Measurements from ENCODE around the gene PIH1D2. TPM values are rescaled to one million over a fixed set of nuclear protein-coding genes. Genes with fewer than 3 reads are reported as not detected.
"Not testable (repeated sequence)": the region's sequence is repeated elsewhere in the genome, so short reads cannot be mapped to it uniquely, and the experiment has no call there.

Gene PIH1D2
- total and polyA plus RNA-seq, 2 of the 8 experiments (the other 6 are each of a cell fraction or from before 2014, with no cell fraction given) = 0.53 to 0.73 TPM

- H2BK12ac ChIP-seq (ENCODE audit: low read depth, low read length); H2BK5ac ChIP-seq (ENCODE audit: low read depth, low read length); FAIRE-seq; H3K9me3 ChIP-seq (ENCODE audit: insufficient read depth in 2 of 2, low read depth in 1 of 2, low read length in 1 of 2); H3K23me2 ChIP-seq (ENCODE audit: low read depth, low read length); H3K56ac ChIP-seq (replicated peaks; ENCODE audit: insufficient read length, low read depth, low read length); H3K4me1 ChIP-seq (replicated peaks in 1 of 4; ENCODE audit: control insufficient read depth in 3 of 4, insufficient read depth in 4 of 4, low read length in 3 of 4); H3K4me2 ChIP-seq (ENCODE audit: insufficient read depth in 1 of 2, low read depth in 2 of 2, low read length in 2 of 2); H2AK5ac ChIP-seq (ENCODE audit: low read depth, low read length); H3K27ac ChIP-seq (ENCODE audit: low read depth, low read length); H3K27me3 ChIP-seq (replicated peaks in 1 of 4; ENCODE audit: control insufficient read depth in 3 of 4, extremely low read depth in 1 of 4, insufficient read depth in 3 of 4, low read length in 3 of 4); H3K79me1 ChIP-seq (ENCODE audit: low read depth, low read length); H2BK15ac ChIP-seq (ENCODE audit: low read length); DNase-seq (ENCODE audit: low read depth in 1 of 2, low spot score in 2 of 2); H3K4ac ChIP-seq (replicated peaks; ENCODE audit: insufficient read length, low read depth, low read length); H3K18ac ChIP-seq (ENCODE audit: extremely low read depth, low read length); H3K4me3 ChIP-seq (ENCODE audit: extremely low read depth in 1 of 4, insufficient read depth in 2 of 4, low read depth in 3 of 4, low read length in 4 of 4); H2BK120ac ChIP-seq (replicated peaks; ENCODE audit: low read depth, low read length); H3K23ac ChIP-seq (ENCODE audit: insufficient read length); POLR2A ChIA-PET (ENCODE audit: partially characterized antibody); H2AFZ ChIP-seq (ENCODE audit: low read length); H4K8ac ChIP-seq (ENCODE audit: extremely low read depth, insufficient read depth, low read length); H3K79me2 ChIP-seq (ENCODE audit: control insufficient read depth in 1 of 2, insufficient read depth in 2 of 2, low read length in 2 of 2); H3K14ac ChIP-seq (ENCODE audit: insufficient read length); H4K20me1 ChIP-seq (replicated peaks in 1 of 2; ENCODE audit: control insufficient read depth in 1 of 2, insufficient read depth in 2 of 2, low read length in 2 of 2); CTCF ChIA-PET (ENCODE audit: partially characterized antibody); H4K91ac ChIP-seq (replicated peaks; ENCODE audit: insufficient read length, low read length); H4K5ac ChIP-seq (ENCODE audit: insufficient read length, low read depth, low read length); H2BK20ac ChIP-seq (ENCODE audit: low read length); H3K9ac ChIP-seq (replicated peaks in 1 of 4; ENCODE audit: extremely low read depth in 1 of 4, low read depth in 3 of 4, low read length in 3 of 4): not testable (repeated sequence)
- H3K36me3 ChIP-seq (ENCODE audit: control insufficient read depth in 2 of 4, insufficient read depth in 4 of 4, low read length in 3 of 4) = peaks cover 3 to 59% (median 29%) of the 10 kb centered on the region in 4 experiments; a peak in 6 of 8 replicates
- 84% methylated on average over 3 of the region's 3 CpGs; no CpG with 5 or more reads in 1 of the 2 experiments for WGBS, 2 experiments (ENCODE audit: extremely low coverage in 1 of 2, insufficient coverage in 1 of 2, insufficient read length in 1 of 2, insufficient replicate concordance in 2 of 2, low coverage in 1 of 2, low lambda C conversion rate in 2 of 2, missing lambda C conversion rate in 1 of 2)
Measured at GRCh38 chr11:112048256-112048655, 25.6 kb downstream of the PIH1D2 start.

- H3K4me2 ChIP-seq (ENCODE audit: insufficient read depth in 1 of 2, low read depth in 2 of 2, low read length in 2 of 2); FAIRE-seq; H2BK5ac ChIP-seq (ENCODE audit: low read depth, low read length); H2AK5ac ChIP-seq (ENCODE audit: low read depth, low read length); H3K23me2 ChIP-seq (ENCODE audit: low read depth, low read length); H2BK12ac ChIP-seq (ENCODE audit: low read depth, low read length); CTCF ChIA-PET (ENCODE audit: partially characterized antibody); H3K27ac ChIP-seq (ENCODE audit: low read depth, low read length); H4K8ac ChIP-seq (ENCODE audit: extremely low read depth, insufficient read depth, low read length); H3K79me1 ChIP-seq (ENCODE audit: low read depth, low read length); H4K5ac ChIP-seq (ENCODE audit: insufficient read length, low read depth, low read length); H2AFZ ChIP-seq (ENCODE audit: low read length); H3K4me3 ChIP-seq (ENCODE audit: extremely low read depth in 1 of 4, insufficient read depth in 2 of 4, low read depth in 3 of 4, low read length in 4 of 4); H2BK15ac ChIP-seq (ENCODE audit: low read length); H3K23ac ChIP-seq (ENCODE audit: insufficient read length); H3K18ac ChIP-seq (ENCODE audit: extremely low read depth, low read length); H4K91ac ChIP-seq (replicated peaks; ENCODE audit: insufficient read length, low read length); H3K4ac ChIP-seq (replicated peaks; ENCODE audit: insufficient read length, low read depth, low read length); H3K79me2 ChIP-seq (ENCODE audit: control insufficient read depth in 1 of 2, insufficient read depth in 2 of 2, low read length in 2 of 2); H3K9ac ChIP-seq (replicated peaks in 1 of 4; ENCODE audit: extremely low read depth in 1 of 4, low read depth in 3 of 4, low read length in 3 of 4); H3K9me3 ChIP-seq (ENCODE audit: insufficient read depth in 2 of 2, low read depth in 1 of 2, low read length in 1 of 2); H3K14ac ChIP-seq (ENCODE audit: insufficient read length); H4K20me1 ChIP-seq (replicated peaks in 1 of 2; ENCODE audit: control insufficient read depth in 1 of 2, insufficient read depth in 2 of 2, low read length in 2 of 2); POLR2A ChIA-PET (ENCODE audit: partially characterized antibody); H2BK20ac ChIP-seq (ENCODE audit: low read length); DNase-seq (ENCODE audit: low read depth in 1 of 2, low spot score in 2 of 2); H3K27me3 ChIP-seq (replicated peaks in 1 of 4; ENCODE audit: control insufficient read depth in 3 of 4, extremely low read depth in 1 of 4, insufficient read depth in 3 of 4, low read length in 3 of 4); H3K4me1 ChIP-seq (replicated peaks in 1 of 4; ENCODE audit: control insufficient read depth in 3 of 4, insufficient read depth in 4 of 4, low read length in 3 of 4); H2BK120ac ChIP-seq (replicated peaks; ENCODE audit: low read depth, low read length); H3K56ac ChIP-seq (replicated peaks; ENCODE audit: insufficient read length, low read depth, low read length): not testable (repeated sequence)
- peaks cover 0 to 59% (median 22%) of the 10 kb centered on the region in 4 experiments; a peak in 6 of 8 replicates for H3K36me3 ChIP-seq (ENCODE audit: control insufficient read depth in 2 of 4, insufficient read depth in 4 of 4, low read length in 3 of 4)
- 86% methylated on average over 2 of the region's 2 CpGs; no CpG with 5 or more reads in 1 of the 2 experiments for WGBS, 2 experiments (ENCODE audit: extremely low coverage in 1 of 2, insufficient coverage in 1 of 2, insufficient read length in 1 of 2, insufficient replicate concordance in 2 of 2, low coverage in 1 of 2, low lambda C conversion rate in 2 of 2, missing lambda C conversion rate in 1 of 2)
Measured at GRCh38 chr11:112046647-112047046, 27.2 kb downstream of the PIH1D2 start.

Measured in H1 (cell line).